HFFc6 (cell line): ENCODE data around the gene MRPL32. TPM values are rescaled to one million over a fixed set of nuclear protein-coding genes. Genes with fewer than 3 reads are reported as not detected.

Experiments used
- DNase-seq: peaks from one replicate; pipeline ENCODE4 v3.0.0-alpha.2; 2018
- H3K27ac Mint-ChIP-seq: 2 replicates; pipeline ENCODE4 v1.8.0; 2020; ENCODE audit warnings: mild to moderate bottlenecking, mixed read lengths
- H3K27me3 Mint-ChIP-seq: 2 replicates; pipeline ENCODE4 v1.8.0; 2021; ENCODE audit warnings: mild to moderate bottlenecking, moderate library complexity, mixed read lengths; ENCODE audit not compliant: insufficient read depth
- H3K36me3 Mint-ChIP-seq: 2 replicates; pipeline ENCODE4 v1.8.0; 2021; ENCODE audit warnings: low read depth, mixed read lengths
- H3K4me1 Mint-ChIP-seq: 2 replicates; pipeline ENCODE4 v1.8.0; 2020; ENCODE audit warnings: low read depth, mixed read lengths
- H3K4me3 Mint-ChIP-seq: 2 replicates; pipeline ENCODE4 v1.8.0; 2020; ENCODE audit warnings: mild to moderate bottlenecking, moderate library complexity, mixed read lengths
- H3K9me3 Mint-ChIP-seq: 2 replicates; pipeline ENCODE4 v1.8.0; 2020; ENCODE audit warnings: mild to moderate bottlenecking, mixed read lengths
- total RNA-seq, 6 experiments: library from RNA; stranded (reverse); fragmentation: NEBNext Ultra II Directional; extraction: Animal tissue kit (Norgen Biotek cat#: 25700); gene quantifications; 2 replicates in 1 of 6; 3 replicates in 5 of 6; pipeline ENCODE4 v1.2.3, GENCODE V29; 2021
- TF ChIP-seq, protein P1 (sequence below): fragments of 200-600 bp; sonication (generic); IDR thresholded peaks from 2 replicates; pipeline ENCODE4 v1.5.0; 2021; ENCODE audit warnings: antibody characterized with exemption, mild to moderate bottlenecking

The MRPL32 gene
- total RNA-seq, 6 experiments from 2014 or later = 49.2 to 69.6 (median 58.8) TPM

- Mint-ChIP-seq H3K27ac (no peak overlapping the region), H3K4me3 (no peak overlapping the region), H3K9me3 (no peaks in the 10 kb centered on the region), H3K27me3 (no peaks in the 10 kb centered on the region), H3K4me1 (peaks cover 33% of the 10 kb centered on the region), H3K36me3 (no peaks in the 10 kb centered on the region)
- TF ChIP-seq, protein P1, sequence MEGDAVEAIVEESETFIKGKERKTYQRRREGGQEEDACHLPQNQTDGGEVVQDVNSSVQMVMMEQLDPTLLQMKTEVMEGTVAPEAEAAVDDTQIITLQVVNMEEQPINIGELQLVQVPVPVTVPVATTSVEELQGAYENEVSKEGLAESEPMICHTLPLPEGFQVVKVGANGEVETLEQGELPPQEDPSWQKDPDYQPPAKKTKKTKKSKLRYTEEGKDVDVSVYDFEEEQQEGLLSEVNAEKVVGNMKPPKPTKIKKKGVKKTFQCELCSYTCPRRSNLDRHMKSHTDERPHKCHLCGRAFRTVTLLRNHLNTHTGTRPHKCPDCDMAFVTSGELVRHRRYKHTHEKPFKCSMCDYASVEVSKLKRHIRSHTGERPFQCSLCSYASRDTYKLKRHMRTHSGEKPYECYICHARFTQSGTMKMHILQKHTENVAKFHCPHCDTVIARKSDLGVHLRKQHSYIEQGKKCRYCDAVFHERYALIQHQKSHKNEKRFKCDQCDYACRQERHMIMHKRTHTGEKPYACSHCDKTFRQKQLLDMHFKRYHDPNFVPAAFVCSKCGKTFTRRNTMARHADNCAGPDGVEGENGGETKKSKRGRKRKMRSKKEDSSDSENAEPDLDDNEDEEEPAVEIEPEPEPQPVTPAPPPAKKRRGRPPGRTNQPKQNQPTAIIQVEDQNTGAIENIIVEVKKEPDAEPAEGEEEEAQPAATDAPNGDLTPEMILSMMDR = no peak
- DNase-seq = no peak
Measured at GRCh38 chr7:42946627-42946950, 14.4 kb downstream of the MRPL32 start.

- H3K36me3 Mint-ChIP-seq = no peaks in the 10 kb centered on the region
- H3K27ac Mint-ChIP-seq = no peak overlapping the region
- DNase-seq = no peak
- H3K4me3 Mint-ChIP-seq = no peak overlapping the region
- no peaks in the 10 kb centered on the region for H3K9me3 Mint-ChIP-seq
- TF ChIP-seq, protein P1 = no peak
- H3K4me1 Mint-ChIP-seq = peaks cover 24% of the 10 kb centered on the region
- no peaks in the 10 kb centered on the region for H3K27me3 Mint-ChIP-seq
Measured at GRCh38 chr7:42947521-42947920, 15.3 kb downstream of the MRPL32 start.

DNA sequence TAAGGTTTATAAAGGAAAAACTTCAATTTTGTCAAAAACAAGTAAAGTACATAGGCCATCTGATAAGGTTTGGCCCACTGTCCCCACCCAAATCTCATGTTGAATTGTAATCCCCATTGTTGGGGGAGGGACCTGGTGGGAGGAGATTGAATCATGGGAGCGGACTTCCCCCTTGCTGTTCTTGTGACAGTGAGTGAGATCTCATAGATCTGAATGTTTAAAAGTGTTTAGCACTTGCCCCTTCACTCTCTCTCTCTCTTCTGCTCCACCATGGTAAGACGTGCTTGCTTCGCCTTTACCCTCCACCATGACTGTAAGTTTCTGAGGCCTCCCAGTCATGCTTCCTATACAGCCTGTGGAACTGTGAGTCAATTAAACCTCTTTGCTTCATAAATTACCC, 18.2 kb downstream of the MRPL32 start:
- H3K27me3 Mint-ChIP-seq = no peaks in the 10 kb centered on the region
- H3K36me3 Mint-ChIP-seq = no peaks in the 10 kb centered on the region
- no peak overlapping the region for H3K27ac Mint-ChIP-seq
- TF ChIP-seq, protein P1 = no peak
- DNase-seq = no peak
- H3K4me1 Mint-ChIP-seq = peaks cover 20% of the 10 kb centered on the region
- H3K9me3 Mint-ChIP-seq = no peaks in the 10 kb centered on the region
- no peak overlapping the region for H3K4me3 Mint-ChIP-seq

DNA sequence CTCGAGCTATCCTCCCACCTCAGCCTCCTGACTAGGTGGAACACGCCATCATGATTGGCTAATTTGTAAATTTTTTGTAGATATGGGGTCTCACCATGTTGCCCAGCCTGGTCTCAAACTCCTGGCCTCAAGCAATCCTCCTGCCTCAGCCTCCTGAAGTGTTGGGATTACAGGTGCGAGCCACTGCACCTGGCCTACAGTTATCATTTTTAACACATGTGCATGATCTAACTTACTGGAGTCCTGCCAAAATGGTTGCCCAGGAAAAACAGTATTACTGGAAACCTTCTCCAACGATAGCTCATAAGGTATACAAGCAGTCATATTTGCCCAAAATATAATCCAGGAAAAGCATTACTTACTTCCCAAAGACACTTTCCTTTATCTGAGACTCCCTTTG, 20.2 kb downstream of the MRPL32 start:
- Mint-ChIP-seq H3K4me3 (no peak overlapping the region), H3K4me1 (0 out of 2 replicates have a peak, but pooled peaks cover 8% of the 10 kb centered on the region), H3K27ac (no peak overlapping the region), H3K27me3 (0 out of 2 replicates have a peak, but pooled peaks cover 3% of the 10 kb centered on the region), H3K36me3 (no peaks in the 10 kb centered on the region), H3K9me3 (no peaks in the 10 kb centered on the region)
- DNase-seq = no peak
- TF ChIP-seq, protein P1 = no peak

- Mint-ChIP-seq H3K9me3 (no peaks in the 10 kb centered on the region), H3K4me3 (no peak overlapping the region)
Measured at GRCh38 chr7:42953994-42954393, 21.8 kb downstream of the MRPL32 start.

More at GRCh38 chr7:42953994-42954393, 21.8 kb downstream of the MRPL32 start:
- H3K36me3 Mint-ChIP-seq = no peaks in the 10 kb centered on the region
- DNase-seq = no peak
- H3K27ac Mint-ChIP-seq = no peak overlapping the region
- TF ChIP-seq, protein P1 = no peak
- no peaks in the 10 kb centered on the region for H3K4me1 Mint-ChIP-seq
- H3K27me3 Mint-ChIP-seq = 0 out of 2 replicates have a peak, but pooled peaks cover 3% of the 10 kb centered on the region
